22Rv1 (cell line): ENCODE data around the gene GNPDA1.

Experiments used
- CTCF ChIP-seq: fragments of 450-650 bp; IDR thresholded peaks from 2 replicates; pipeline ENCODE4 v1.5.1; 2017; ENCODE audit warnings: mild to moderate bottlenecking
- ZFX ChIP-seq: fragments of 450-650 bp; IDR thresholded peaks from 2 replicates; pipeline ENCODE4 v1.6.1; 2017; ENCODE audit warnings: antibody characterized with exemption, borderline replicate concordance

- TF ChIP-seq CTCF (no peak), ZFX (no peak)
Measured at GRCh38 chr5:141965071-141965470, 47.8 kb downstream of the GNPDA1 start.
